NOMO-1 treated with dmso at 0.1 percent for 144 hours (cell line): ENCODE measurements around the gene POLD1.
"Not testable (repeated sequence)": the region's sequence is repeated elsewhere in the genome, so short reads cannot be mapped to it uniquely, and the experiment has no call there.

ENCODE experiments used
- DNase-seq: peaks from one replicate; lab custom pipeline; 2025; ENCODE audit not compliant: unreplicated experiment; lab: John Stamatoyannopoulos, UW

Gene POLD1

DNA sequence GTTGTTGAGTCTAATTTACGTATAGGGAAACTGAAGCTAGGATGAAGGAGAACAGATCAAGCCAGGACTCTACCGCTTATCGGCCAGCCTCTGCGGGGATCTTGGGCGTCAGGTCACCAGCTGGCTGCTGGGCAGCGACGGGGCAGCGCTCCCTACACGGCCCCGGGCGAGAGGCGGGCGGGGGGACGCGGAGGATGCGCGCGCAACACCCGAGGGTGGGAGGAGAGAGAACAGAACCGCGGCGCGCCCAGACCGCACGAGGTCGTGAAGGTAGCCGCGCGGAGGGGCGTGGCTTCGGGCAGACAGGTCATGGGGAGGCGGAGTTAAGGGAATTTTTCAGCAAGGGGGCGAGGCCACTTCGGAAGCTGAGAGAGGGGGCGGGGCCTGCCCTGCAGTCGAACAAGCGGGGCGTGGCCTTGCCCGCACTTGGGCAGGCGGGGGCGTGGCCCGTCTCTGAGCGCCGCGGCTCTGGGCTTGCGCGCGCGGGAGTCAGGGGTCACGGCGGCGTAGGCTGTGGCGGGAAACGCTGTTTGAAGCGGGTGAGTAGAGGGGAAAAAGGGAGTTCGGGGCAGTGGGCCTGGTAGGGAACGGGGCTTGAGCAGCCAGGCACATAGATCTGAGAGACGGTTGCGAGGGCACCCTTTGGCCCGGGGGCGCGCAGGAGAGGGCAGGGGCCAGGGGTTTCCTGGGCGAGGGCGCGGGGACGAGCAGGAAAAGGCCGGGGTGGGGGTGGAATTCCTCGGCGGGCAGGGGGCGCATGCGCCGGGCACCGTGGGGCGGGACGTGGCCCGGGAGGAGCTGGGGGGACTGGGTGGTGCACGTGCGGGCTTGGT, at the start of gene POLD1:
Gene POLD1 (plus strand): TSS at position 496 of the 833 bp plus-strand sequence. CDS start 14,505 bp downstream, outside the sequence.
- peak; percentile 97 for DNase-seq

DNA sequence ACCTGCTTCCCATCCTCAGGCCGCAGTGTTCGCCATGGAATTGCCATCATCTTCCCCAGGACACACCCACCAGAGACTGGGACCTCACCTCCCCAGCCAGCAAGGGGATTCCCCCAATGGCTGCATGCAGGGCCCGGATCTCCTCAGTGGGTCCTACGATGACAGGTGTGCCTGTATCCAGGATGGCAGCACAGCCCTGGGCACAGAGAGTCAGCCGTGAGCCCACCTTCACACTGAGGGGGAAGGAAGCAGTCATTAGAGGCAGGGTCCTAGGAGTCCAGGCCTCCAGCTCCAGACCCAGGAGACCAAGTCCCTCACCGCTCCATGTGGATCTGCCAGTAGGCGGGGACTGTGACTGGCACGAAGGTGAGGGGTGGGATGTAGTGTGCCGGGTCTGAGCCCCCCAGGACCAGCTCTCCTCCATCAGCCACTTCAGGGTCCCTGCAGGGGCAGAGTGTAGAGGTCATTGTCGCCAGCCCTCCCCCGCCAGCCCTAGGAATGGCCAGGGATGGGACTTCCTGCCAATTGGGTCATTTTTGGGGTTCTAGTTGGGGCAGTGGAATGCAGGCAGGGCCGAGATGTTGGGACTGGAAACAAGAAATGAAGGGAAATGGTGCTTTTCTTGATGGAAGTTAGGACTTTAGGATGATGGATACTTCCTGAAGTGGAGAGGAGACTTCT, 49.3 kb upstream of the POLD1 start:
- no peak for DNase-seq

DNA sequence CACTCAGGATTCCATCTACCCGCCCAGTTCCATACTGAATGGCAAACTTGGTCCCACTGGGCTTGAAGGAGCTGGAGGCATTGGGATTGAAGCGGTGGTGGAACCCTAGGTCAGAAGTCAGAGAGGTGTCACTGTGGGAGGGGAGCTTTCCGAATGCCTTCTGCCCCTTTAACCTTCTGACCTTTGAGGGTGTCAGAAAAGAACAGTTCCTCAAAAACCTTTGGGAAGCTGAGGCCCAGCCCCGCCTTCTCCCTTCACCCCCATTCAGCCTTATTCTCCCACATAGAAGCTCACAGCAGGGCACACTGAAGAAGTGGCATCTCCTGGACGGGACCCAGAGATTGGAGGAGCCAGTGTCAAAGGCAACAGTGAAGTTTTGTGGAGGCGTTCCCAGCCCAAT, 47.1 kb upstream of the POLD1 start:
- DNase-seq, result not testable (repeated sequence)

GRCh38 chr19:50340331-50340730, 43.8 kb upstream of the POLD1 start:
- DNase-seq, result no peak

DNA sequence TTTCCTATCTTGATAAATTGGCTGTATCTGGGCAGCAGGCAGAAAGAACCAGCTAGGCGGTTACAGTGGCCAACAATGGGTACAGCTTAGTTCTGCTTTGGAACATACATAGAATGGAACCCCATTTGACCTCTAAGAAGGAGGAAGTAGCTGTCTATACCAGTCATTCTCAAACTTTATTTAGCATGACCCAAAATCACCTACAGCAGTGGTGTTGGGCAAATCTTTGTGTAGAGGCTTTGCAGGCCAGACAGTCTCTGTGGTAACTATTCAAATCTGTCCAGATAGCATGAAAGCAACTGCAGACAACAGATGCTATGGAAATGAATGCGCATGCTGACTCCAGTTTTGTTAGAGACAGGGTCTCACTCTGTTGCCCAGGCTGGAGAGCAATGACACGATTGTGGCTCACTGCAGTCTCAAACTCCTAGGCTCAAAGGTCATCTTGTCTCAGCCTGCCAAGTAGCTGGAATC, 43.0 kb upstream of the POLD1 start:
- peak; percentile 85 for DNase-seq

GRCh38 chr19:50344661-50345318, 39.4 kb upstream of the POLD1 start:
- peak; percentile 86 for DNase-seq

DNA sequence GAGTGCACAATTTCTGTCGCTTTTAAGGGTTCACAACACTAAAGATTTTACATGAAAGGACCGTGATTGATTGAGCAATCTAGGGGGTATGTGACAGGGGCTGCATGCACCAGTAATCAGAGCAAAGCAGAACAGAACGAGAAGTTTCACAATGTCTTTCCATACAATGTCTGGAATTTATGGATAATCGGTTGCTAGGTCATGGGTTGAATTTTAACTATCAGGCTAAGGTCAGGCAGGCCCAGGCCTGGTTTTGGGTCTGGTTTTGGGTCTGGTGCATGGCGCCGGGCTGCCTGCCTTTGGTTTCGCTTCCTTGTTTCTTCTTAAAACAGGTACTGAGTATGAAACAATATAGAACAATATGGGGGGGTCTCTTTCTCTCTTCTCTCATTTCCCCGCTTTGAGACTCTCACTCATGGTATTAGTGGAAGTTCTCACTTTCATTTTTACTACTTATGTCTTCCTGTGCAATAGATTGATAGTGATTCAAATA, 37.0 kb upstream of the POLD1 start:
- peak; percentile 40 for DNase-seq

DNA sequence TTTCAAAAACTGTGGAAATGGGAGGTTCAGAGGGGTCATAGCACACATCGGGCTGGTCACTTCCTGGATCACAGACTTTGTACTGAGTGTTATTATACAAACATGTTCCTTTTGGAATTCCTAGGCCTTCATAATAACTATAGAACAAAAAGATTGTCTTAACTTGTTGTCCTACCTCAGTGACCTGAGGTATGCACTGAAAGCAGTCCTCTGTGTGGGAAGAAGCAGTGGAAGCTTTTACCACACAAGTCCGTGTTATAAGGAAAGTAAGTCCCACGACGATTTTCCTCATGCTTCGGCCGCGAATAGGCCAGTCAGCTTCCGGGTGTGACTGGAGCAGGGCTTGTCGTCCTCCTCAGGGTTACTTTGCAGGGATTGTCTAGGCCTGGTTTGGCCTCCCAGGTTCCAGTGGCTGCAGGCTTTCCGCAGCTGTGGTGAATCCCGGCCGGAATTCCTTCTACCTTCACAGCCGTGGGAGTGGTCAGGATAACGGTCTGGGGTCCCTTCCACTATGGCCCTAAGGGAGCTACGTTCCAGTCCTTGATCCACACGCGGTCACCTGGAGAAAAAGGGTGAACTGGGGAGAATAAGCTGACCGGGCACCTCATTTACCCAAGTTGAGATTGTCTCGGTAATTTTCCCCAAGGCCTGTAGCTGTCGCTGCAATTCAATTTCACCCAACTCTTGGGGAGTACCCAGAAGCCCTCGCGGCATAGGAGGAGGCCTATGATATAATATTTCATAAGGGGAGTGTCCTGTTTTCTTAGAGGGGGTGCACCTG, 34.7 kb upstream of the POLD1 start:
- no peak for DNase-seq

- DNase-seq, result no peak
Observed at GRCh38 chr19:50352242-50352641, 31.9 kb upstream of the POLD1 start.

DNA sequence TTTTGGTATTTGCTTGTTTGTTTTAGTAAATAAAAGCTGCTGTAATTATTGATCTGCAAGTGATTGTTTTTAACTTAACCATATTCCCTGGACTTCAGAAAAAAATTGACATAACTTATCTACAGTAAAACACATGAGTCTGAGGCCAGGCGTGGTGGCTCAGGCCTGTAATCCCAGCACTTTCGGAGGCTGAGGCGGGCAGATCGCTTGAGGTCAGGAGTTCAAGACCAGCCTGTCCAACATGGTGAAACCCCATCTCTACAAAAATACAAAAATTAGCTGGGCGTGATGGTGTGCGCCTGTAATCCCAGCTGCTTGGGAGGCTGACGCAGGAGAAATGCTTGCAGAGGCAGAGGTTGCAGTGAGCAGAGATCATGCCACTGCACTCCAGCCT, 30.7 kb upstream of the POLD1 start:
- not testable (repeated sequence) for DNase-seq

DNA sequence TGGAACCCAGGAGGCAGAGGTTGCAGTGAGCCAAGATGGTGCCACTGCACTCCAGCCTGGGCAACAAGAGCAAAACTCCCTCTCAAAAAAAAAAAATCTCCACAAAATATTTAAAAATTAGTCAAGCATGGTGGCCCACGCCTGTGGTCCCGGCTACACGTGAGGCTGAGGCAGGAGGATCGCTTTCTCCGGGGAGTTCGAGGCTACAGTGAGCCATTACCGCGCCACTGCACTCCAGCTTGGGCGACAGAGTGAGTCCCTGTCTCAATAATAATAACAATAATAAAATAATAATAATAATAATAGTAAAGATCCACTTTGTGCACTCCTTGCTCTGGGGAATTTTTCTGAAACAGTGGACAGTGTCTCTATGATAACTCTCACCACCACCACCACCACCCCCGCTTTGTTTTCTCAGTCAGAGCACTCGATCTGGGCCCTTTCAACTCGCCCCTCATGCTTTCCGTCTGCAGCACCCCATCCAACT, 27.4 kb upstream of the POLD1 start:
- DNase-seq, result no peak

GRCh38 chr19:50357178-50358100, 26.7 kb upstream of the POLD1 start:
- DNase-seq, result peak; percentile 70

- DNase-seq, result no peak
Observed at GRCh38 chr19:50358483-50359327, 25.4 kb upstream of the POLD1 start.

- no peak for DNase-seq
Observed at GRCh38 chr19:50359328-50359818, 24.8 kb upstream of the POLD1 start.

DNA sequence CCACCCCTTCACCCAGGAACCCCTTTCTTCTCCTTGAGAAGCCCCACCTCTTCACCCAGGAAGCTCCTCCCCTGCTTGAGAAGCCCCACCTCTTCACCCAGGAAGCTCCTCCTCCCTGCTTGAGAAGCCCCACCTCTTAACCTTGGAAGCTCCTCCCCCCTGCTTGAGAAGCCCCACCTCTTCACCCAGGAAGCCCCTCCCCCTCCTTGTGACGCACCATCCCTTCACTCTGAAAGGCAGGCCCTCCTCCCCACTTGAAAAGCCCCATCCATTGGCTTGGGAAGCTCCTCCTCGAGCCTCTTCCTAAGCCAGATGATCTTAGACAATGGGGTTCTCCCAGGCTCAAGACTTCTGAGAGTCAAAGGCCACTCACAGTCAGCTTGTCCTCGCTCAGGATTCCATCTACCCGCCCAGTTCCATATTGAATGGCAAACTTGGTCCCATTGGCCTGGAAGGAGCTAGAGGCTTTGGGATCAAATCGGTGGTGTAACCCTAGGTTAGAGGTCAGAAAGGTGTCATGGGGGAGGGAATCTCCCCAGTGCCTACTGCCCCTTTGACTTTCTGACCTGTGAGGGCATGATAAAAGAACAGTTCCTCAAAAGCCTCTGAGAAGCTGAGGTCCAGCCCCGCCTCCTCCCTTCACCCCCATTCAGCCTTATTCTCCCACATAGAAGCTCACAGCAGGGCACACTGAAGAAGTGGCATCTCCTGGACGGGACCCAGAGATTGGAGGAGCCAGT, 22.7 kb upstream of the POLD1 start:
- no peak for DNase-seq

GRCh38 chr19:50362030-50362412, 22.1 kb upstream of the POLD1 start:
- DNase-seq, result no peak

DNA sequence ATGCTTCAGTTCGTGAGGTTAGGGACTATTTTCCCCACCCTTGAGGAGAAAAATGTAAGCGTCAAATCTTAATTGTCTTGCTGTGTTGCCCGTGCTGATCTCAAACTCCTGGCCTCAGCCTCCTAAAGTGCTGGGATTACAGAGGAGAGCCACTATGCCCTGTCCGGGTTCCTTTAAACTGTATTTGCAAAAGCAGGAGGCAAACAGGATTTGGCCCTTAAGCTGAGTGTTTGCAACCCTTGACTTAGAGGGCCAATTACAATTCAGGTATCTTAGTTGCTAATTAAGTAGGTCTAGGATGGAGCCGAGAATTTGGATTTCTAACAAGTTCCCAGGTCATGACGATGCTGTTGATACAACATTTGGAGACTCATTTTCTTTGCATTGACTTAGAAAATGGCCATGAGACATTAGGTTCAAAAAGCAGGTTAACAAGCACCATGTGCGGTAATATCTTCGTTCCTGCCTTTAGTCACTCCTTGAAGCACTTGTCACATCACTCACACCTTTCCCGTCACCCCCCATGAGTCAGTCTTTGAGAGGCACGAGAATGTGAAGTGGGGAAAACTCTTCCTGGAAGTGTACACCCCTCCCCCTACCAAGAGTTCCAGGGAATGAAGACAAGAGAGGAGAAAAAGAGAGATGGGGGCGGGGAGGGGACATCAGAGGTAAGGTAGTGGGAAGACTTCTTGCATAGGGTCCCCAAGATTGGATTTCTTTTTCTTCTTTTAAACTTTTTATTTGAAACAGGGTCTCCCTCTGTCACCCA, 21.3 kb upstream of the POLD1 start:
- DNase-seq, result no peak
